GM12864 (cell line): Measurements from ENCODE around the gene CLRN1.

ENCODE experiments used
- DNase-seq: peaks from one replicate; pipeline ENCODE4 v3.0.0-alpha.2; 2011; ENCODE audit warnings: low read depth
- H3K4me3 ChIP-seq: 2 replicates; pipeline ENCODE4 v1.5.1; 2011; ENCODE audit warnings: mild to moderate bottlenecking, low read depth, low read length, control low read depth
- CTCF ChIP-seq: IDR thresholded peaks from 2 replicates; pipeline ENCODE4 v1.5.1; 2011; ENCODE audit warnings: low read depth, mild to moderate bottlenecking, moderate library complexity, low read length, control low read depth, inconsistent platforms; ENCODE audit errors: missing control alignments

Gene CLRN1

GRCh38 chr3:150936693-150937092 is 35.8 kb downstream of the CLRN1 start:
- no peak overlapping the region for H3K4me3 ChIP-seq
- DNase-seq = no peak
- TF ChIP-seq CTCF = no peak

- H3K4me3 ChIP-seq = no peak overlapping the region
- DNase-seq = no peak
- no peak for TF ChIP-seq CTCF
These were observed 39.0 kb downstream of the CLRN1 start for GRCh38 chr3:150933473-150933995.

- no peak for DNase-seq
- no peak for TF ChIP-seq CTCF
- H3K4me3 ChIP-seq = no peak overlapping the region
These were observed 40.8 kb downstream of the CLRN1 start for GRCh38 chr3:150931745-150932144.

- DNase-seq = no peak
- no peak overlapping the region for H3K4me3 ChIP-seq
- TF ChIP-seq CTCF = no peak
These were observed 41.7 kb downstream of the CLRN1 start for GRCh38 chr3:150930839-150931238.

GRCh38 chr3:150928234-150928633 is 44.3 kb downstream of the CLRN1 start:
- no peak overlapping the region for H3K4me3 ChIP-seq
- TF ChIP-seq CTCF = no peak
- no peak for DNase-seq

- H3K4me3 ChIP-seq = no peak overlapping the region
These were observed 46.2 kb downstream of the CLRN1 start for GRCh38 chr3:150926328-150926727.

More at GRCh38 chr3:150926328-150926727, 46.2 kb downstream of the CLRN1 start:
- no peak for DNase-seq
- TF ChIP-seq CTCF = no peak
